ENCODE results near the gene METTL13.

DNA sequence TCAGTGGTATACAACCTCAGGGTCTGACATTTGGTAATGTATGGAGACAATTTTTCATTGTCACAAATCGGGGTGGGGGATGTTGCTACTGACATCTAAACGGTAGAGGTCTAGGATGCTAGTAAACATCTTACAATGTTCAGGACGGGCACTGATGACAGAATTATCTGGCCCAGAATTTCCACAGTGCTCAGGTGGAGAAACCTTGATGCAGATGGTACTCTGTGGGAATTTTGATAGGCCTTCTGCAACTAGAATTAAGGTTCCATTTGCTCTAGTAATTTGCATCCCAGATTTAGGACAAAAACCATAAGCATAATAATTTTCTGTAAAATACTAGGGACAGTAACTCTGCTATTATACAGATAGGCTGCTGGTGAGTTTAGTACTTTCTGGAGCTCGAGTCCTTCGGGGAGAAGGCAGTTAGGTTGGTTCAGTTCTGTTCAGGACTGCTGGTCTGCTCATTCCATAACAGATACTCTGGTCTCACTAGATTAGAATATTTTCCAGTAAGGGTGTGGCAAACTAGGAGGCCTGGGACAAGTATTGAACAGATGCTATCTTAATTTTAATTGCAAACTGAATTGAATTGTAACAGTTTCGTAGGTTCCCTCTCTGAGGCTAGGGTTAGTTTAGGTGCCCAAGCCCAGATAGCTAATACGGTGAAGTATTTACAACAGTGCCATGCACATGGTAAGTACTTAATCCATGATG, 11.4 kb downstream of the METTL13 start:
- no peak for TF ChIP-seq POLR2AphosphoS5 (IDR thresholded peaks at IDR 0.05)
- TF ChIP-seq, protein P1, sequence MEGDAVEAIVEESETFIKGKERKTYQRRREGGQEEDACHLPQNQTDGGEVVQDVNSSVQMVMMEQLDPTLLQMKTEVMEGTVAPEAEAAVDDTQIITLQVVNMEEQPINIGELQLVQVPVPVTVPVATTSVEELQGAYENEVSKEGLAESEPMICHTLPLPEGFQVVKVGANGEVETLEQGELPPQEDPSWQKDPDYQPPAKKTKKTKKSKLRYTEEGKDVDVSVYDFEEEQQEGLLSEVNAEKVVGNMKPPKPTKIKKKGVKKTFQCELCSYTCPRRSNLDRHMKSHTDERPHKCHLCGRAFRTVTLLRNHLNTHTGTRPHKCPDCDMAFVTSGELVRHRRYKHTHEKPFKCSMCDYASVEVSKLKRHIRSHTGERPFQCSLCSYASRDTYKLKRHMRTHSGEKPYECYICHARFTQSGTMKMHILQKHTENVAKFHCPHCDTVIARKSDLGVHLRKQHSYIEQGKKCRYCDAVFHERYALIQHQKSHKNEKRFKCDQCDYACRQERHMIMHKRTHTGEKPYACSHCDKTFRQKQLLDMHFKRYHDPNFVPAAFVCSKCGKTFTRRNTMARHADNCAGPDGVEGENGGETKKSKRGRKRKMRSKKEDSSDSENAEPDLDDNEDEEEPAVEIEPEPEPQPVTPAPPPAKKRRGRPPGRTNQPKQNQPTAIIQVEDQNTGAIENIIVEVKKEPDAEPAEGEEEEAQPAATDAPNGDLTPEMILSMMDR (IDR thresholded peaks at IDR 0.05), result no peak
- TF ChIP-seq EP300 (IDR thresholded peaks at IDR 0.05), result no peak
- TF ChIP-seq POLR2A (IDR thresholded peaks at IDR 0.05), result no peak

All from gastroesophageal sphincter (tissue), 3 donors.